HCT116 (cell line): ENCODE measurements around the gene PDK2.

Experiments
- CTCF ChIP-seq, 3 experiments: fragments of 200-600 bp in 1 of 3; sonication (generic) in 1 of 3; IDR thresholded peaks in 2 of 3; conservative IDR thresholded peaks in 1 of 3; 2 replicates each; pipeline ENCODE4 v1.5.1; 2012 to 2017; ENCODE audit warnings: low read depth in 2 of 3, low read length in 2 of 3, antibody characterized with exemption in 1 of 3, borderline replicate concordance in 1 of 3, control low read depth in 1 of 3, mild to moderate bottlenecking in 1 of 3, mixed read lengths in 1 of 3, mixed run types in 1 of 3, moderate library complexity in 1 of 3; ENCODE audit not compliant: insufficient read depth in 1 of 3
- POLR2AphosphoS5 ChIP-seq: IDR thresholded peaks from 2 replicates; pipeline ENCODE4 v1.6.1; 2011; ENCODE audit warnings: mild to moderate bottlenecking, low read depth, low read length, moderate library complexity
- REST ChIP-seq: IDR thresholded peaks from 2 replicates; pipeline ENCODE4 v1.6.1; 2012; ENCODE audit warnings: low read depth
- TCF7L2 ChIP-seq: IDR thresholded peaks from 2 replicates; pipeline ENCODE4 v1.7.0; 2011; ENCODE audit warnings: borderline replicate concordance, inconsistent platforms; ENCODE audit not compliant: insufficient read depth, insufficient read length; ENCODE audit errors: extremely low read depth
- ZNF274 ChIP-seq: fragments of 200-500 bp; sonication (Bioruptor generic); IDR thresholded peaks from 2 replicates; pipeline ENCODE4 v1.6.1; 2014; ENCODE audit warnings: mild to moderate bottlenecking, low read depth, low read length, inconsistent platforms

- peak; percentile 57; the same call in 1 of the 2 replicates for TF ChIP-seq POLR2AphosphoS5
- TF ChIP-seq CTCF (IDR thresholded peaks at IDR 0.05 in 2 of 3, conservative IDR thresholded peaks at IDR 0.05 in 1 of 3; ENCODE audit: borderline replicate concordance in 1 of 3, insufficient read depth in 1 of 3, low read depth in 2 of 3, low read length in 2 of 3): no peak
- TF ChIP-seq REST: no peak
- TF ChIP-seq TCF7L2: peak; percentile 74
- TF ChIP-seq ZNF274: no peak
Observed at GRCh38 chr17:50055426-50056216, 39.5 kb upstream of the PDK2 start, which contains the start of gene ITGA3.
